ENCODE results near the gene GRM7. TPM values are rescaled to one million over a fixed set of nuclear protein-coding genes. Genes with fewer than 3 reads are reported as not detected.

GRM7 gene
- total RNA-seq, 6 experiments from 2014 or later, result not detected

DNA sequence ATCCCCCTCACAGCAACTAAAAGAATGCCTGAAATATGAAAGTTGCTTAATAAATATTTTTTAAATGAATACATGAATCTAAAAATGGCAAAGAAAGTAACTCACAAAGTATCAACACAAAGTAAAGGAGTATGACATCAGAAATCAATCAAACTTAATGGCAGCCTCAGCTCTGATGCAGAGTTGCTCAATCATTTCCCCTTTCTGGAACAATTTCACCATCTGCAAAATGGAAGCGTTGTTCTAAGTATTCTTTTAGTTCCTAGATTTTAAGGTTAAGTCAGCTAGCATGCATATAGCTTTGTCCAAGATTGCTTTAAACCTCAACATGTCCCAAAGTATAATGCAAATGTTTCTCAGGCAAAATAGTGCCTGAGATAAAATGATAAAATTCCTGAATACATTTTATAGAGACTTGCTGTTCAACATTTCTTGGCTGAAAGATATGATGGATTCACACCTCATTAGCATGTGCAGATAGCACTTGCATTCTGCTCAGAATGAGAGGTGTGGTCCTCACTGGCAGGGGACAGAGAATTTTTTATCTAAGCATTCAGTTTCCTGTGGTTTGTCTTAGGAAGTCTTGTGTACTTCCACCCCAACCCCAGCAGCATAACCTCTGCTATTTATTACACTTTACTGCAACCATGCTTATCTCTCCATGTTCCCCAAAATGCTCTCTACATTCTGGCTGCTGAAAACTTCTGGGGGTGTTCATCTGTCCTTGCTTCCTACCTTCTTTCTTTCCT, 429.3 kb downstream of the GRM7 start:
- Mint-ChIP-seq H3K27me3 (ENCODE audit: insufficient read depth) (no peaks in the 10 kb centered on the region), H3K9me3 (peaks cover 55% of the 10 kb centered on the region), H3K27ac (no peak overlapping the region), H3K4me1 (ENCODE audit: low read depth) (no peaks in the 10 kb centered on the region), H3K36me3 (ENCODE audit: low read depth) (peaks cover 4% of the 10 kb centered on the region; the same call in 1 of the 2 replicates), H3K4me3 (no peak overlapping the region)
- no peak for DNase-seq
- TF ChIP-seq, protein P1, sequence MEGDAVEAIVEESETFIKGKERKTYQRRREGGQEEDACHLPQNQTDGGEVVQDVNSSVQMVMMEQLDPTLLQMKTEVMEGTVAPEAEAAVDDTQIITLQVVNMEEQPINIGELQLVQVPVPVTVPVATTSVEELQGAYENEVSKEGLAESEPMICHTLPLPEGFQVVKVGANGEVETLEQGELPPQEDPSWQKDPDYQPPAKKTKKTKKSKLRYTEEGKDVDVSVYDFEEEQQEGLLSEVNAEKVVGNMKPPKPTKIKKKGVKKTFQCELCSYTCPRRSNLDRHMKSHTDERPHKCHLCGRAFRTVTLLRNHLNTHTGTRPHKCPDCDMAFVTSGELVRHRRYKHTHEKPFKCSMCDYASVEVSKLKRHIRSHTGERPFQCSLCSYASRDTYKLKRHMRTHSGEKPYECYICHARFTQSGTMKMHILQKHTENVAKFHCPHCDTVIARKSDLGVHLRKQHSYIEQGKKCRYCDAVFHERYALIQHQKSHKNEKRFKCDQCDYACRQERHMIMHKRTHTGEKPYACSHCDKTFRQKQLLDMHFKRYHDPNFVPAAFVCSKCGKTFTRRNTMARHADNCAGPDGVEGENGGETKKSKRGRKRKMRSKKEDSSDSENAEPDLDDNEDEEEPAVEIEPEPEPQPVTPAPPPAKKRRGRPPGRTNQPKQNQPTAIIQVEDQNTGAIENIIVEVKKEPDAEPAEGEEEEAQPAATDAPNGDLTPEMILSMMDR (IDR thresholded peaks at IDR 0.05), result no peak

DNA sequence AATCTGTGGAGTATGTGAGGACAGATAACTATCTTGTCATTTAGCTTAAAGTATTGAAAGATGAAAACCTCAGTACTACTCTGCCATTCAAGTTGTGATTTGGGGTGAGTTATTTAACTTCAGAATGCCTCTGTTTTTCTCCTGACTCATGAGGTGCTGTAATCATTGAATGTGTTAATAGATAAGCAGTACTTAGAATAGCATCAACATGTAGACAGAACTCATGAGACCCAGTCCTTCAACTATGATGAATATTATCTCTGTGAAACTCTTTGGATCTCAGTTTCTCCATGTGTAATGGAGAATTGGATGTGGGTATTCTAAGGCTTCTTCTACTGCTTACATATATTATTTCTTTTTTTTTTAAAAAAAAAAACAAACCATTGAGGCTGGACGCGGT, 431.4 kb downstream of the GRM7 start:
- H3K36me3 Mint-ChIP-seq (ENCODE audit: low read depth), result peaks cover 4% of the 10 kb centered on the region; the same call in 1 of the 2 replicates
- TF ChIP-seq, protein P1 (IDR thresholded peaks at IDR 0.05), result no peak
- H3K9me3 Mint-ChIP-seq, result peaks cover 56% of the 10 kb centered on the region
- no peak for DNase-seq
- H3K4me1 Mint-ChIP-seq (ENCODE audit: low read depth), result no peaks in the 10 kb centered on the region
- H3K4me3 Mint-ChIP-seq, result no peak overlapping the region
- H3K27me3 Mint-ChIP-seq (ENCODE audit: insufficient read depth), result no peaks in the 10 kb centered on the region
- H3K27ac Mint-ChIP-seq, result no peak overlapping the region

DNA sequence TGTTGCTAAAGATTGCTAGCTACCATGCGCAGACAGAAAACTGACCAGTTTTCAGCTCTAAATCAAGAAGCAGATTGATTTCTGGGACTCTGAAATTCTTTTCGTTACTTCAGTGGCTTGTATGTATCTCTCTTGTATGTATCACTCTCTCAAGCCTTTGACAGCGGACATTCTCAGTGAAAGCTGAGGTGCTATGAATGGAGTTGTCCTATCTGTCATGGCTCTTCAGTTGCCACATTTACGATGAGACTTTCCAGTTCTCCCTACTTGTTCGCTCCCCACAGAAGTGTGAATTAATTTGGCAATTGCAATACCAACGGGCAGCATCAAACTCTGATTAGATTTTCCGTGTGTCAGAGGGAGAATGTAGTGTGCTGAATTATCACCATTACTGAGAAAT, 432.4 kb downstream of the GRM7 start:
- Mint-ChIP-seq H3K4me1 (ENCODE audit: low read depth) (no peaks in the 10 kb centered on the region), H3K27ac (no peak overlapping the region), H3K27me3 (ENCODE audit: insufficient read depth) (no peaks in the 10 kb centered on the region), H3K36me3 (ENCODE audit: low read depth) (peaks cover 4% of the 10 kb centered on the region; the same call in 1 of the 2 replicates), H3K4me3 (no peak overlapping the region), H3K9me3 (peaks cover 61% of the 10 kb centered on the region)
- TF ChIP-seq, protein P1 (IDR thresholded peaks at IDR 0.05), result no peak
- DNase-seq, result no peak

DNA sequence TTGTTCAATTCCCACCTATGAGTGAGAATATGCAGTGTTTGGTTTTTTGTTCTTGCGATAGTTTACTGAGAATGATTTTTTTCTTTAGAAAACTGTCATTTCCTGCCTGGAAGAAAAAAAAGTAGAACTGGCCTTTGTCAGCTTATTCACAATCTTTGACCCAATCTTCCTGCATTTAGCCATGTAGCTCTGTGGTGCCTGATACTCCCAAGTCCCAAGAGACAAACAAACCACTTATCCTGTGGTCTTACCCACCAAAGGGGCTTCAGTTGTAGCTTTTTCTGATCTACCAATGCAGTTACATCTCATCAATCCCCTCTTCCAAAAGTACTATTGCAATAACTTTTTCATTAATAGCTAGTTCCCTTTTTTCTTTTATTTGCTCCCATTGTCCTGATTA, 444.6 kb downstream of the GRM7 start:
- DNase-seq, result no peak
- Mint-ChIP-seq H3K27ac (no peak overlapping the region), H3K27me3 (ENCODE audit: insufficient read depth) (no peaks in the 10 kb centered on the region), H3K9me3 (peaks cover 74% of the 10 kb centered on the region), H3K4me3 (no peak overlapping the region), H3K4me1 (ENCODE audit: low read depth) (no peaks in the 10 kb centered on the region), H3K36me3 (ENCODE audit: low read depth) (peaks cover 4% of the 10 kb centered on the region; the same call in 1 of the 2 replicates)
- TF ChIP-seq, protein P1 (IDR thresholded peaks at IDR 0.05), result no peak

DNA sequence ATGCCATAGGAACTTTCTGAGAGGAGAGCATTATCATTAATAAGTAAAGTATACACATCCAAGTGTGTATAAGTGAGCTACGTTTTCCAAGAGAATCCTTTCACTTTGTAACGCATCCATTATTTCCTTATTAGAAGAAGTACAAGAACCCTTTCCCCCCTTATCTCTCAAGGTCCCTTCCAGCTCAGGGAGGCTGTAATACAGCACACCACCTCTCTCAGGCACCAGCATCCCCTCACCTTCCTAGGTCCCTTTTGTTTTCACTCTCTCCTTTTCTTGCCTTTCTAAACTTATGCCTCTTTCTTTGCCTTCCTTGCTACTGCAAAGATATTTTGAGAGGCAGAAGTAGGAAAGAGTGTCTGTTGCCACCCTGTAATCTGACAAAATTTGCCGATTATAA, 446.0 kb downstream of the GRM7 start:
- Mint-ChIP-seq H3K27ac (no peak overlapping the region), H3K9me3 (peaks cover 77% of the 10 kb centered on the region), H3K36me3 (ENCODE audit: low read depth) (peaks cover 4% of the 10 kb centered on the region; the same call in 1 of the 2 replicates), H3K27me3 (ENCODE audit: insufficient read depth) (no peaks in the 10 kb centered on the region), H3K4me1 (ENCODE audit: low read depth) (no peaks in the 10 kb centered on the region), H3K4me3 (no peak overlapping the region)
- DNase-seq, result no peak
- TF ChIP-seq, protein P1 (IDR thresholded peaks at IDR 0.05), result no peak

Data from HFFc6 (cell line).